ENCODE results near the gene MOG. TPM values are rescaled to one million over a fixed set of nuclear protein-coding genes. Genes with fewer than 3 reads are reported as not detected.

MOG gene
- not detected in 2 replicates for polyA plus RNA-seq (2014; cell fraction: cytosol; rRNA removed)
- polyA plus RNA-seq (2014; cell fraction: nucleus; rRNA removed) = not detected in 2 replicates

DNA sequence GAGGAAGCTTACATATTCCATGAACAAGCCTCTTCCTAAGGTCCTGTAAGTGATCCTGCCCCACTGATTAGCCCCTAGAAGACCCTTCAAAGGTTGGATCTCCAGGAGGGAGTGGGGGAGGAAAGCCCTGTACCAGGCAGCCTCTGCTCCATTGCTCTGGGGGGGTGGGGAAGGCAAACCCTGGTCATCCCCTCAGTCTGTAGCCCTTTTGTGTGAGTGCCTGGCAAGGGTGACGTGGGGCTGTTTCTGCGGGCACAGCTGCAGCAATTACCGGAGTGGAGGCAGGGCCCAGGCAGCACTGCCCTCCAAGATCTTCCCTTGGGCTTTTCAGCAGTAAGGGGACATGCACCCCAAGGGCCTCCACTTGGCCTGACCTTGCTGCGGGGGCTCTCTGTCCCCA lies at the start of gene MOG:
Gene MOG, plus strand, starts transcription at position 295 of the 400 bp plus-strand sequence. CDS start 118 bp downstream, outside the sequence.
- DNase-seq (ENCODE audit: low spot score) = no peak

DNA sequence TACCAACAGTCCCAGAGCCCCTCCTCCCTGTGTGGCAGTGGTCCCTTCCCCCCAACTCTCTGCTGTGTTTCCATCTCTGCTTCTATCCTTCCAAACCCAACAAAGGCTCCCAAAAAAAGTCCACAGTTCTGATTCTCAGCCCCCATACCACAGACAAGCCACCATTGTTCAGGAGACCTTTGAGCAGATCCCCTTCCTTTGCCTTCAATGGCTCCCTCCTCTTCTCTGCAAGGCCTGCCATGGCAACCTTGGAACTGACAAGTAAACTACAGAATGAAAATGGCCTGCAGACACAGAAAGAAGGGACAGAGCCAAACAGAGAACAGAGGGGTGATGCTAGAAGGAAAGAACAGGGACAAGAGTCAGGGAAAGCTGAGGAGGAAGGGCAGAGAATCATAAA lies 48.8 kb upstream of the MOG start:
- DNase-seq (ENCODE audit: low spot score) = no peak

DNA sequence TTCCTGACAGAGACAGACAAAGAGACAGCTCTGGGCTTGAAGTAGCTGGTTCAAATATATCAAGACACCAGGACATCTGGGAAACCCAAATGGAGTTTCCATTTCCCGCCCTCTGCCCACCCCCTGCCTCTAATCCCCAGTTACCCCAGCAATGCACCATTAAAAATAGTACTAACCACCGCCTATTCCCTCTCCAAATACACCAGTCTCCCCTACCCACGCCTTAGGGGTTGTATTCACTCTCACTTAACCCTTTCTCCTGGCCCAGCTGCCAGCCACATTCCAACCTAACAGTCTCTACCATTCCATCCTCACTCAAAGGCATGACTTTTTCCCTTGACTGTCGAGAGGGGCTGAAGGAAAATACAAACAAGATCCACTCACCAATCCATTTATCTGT lies 46.4 kb upstream of the MOG start:
- no peak for DNase-seq (ENCODE audit: low spot score)

DNA sequence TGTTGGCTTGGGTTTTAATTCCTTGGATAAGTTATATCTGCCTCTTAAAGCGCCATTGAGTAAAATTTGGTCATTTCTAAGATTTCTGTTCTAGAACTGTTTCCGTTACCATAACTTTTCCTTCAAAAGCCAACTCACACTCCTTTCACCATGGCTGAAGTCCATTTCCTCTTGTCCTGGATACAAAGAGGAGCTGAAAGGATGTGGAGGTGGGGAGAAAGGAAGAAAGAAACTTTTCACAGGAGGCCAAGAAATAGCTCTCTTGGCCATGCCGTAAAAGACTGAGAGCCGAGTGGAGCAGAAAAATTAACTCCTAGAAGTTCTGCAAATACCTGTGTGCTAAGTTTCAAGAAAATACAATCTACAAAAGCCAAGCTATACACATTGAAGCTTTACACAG lies 45.5 kb upstream of the MOG start:
- no peak for DNase-seq (ENCODE audit: low spot score)

DNA sequence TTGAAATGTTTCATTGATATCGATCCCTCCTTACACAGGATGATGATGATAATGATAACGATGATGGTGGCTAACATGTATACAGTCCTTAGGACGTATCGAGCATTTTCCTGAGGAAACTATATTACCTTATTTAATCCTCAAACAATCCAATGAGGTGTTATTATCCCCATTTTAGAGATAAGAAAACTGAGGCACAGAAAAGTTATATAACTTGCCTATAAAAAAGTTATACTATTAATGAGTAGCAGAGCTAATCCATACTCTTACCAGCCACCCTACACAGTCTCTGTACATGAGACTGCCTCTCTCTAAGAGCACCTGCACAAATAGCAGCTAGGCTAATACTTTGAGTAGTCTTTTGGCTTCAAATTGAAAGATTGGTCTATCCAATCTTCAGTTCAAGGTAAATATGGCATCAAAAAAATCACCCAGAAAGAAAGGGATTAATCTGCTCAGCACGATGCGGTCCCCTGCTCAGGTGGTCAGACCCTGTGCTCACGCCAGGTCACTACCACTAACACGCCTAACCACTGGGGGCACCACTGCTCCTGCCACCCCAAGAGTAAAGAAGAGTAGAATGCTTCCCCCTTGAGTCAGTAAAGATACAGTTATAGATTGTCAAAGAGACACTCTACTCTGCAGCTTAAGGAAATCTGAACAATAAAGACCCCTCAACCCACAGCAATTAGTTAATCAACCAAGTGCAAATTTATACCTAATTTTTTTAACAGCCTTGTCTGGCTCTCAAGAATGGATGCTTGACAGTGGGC lies 38.9 kb upstream of the MOG start:
- DNase-seq (ENCODE audit: low spot score) = no peak

DNA sequence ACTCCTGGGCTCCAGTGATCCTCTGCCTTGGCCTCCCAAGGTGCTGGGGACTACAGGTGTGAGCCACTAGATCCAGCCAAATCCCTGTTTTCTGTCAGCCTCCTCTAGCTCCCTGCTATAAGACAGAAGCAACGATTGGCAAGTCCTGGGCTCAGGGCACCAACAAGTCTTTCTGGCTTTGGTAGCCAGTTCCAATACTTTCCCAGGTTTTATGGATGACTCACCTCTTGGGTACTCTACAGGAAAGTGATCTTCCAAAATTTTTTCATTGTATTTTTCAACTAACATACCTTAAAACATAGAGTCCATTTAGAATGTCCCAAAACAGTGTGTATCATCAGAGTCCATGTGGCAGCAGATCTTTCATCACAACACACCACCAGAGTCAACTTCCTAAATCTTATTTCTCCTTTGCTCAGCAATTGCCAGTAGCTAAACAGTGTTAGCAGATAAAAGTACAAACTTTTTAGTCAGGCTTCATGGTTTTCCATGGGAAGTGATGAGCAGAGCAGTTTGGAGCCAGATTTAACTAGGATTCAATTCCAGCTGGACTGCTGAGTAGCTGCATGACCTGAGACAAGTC lies 37.2 kb upstream of the MOG start:
- DNase-seq (ENCODE audit: low spot score) = no peak

DNA sequence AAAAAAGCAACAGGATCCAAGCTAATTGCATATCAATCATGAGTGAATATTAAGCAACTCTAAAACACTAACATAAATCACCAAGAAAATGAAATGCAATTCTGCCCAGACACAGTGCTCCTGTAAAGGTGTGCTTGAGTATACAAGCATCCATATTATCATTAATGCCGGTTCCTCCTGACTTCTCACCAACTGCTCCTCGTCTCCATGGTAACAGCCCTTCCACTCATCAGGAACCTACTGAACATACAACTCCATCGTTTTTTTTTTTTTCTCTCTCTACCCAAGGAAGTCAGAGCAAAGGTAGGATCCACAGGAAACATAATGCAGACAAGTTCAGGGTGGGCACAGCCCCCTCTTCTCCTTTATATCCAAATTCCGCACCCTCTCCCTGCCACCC lies 36.3 kb upstream of the MOG start:
- DNase-seq (ENCODE audit: low spot score) = no peak

DNA sequence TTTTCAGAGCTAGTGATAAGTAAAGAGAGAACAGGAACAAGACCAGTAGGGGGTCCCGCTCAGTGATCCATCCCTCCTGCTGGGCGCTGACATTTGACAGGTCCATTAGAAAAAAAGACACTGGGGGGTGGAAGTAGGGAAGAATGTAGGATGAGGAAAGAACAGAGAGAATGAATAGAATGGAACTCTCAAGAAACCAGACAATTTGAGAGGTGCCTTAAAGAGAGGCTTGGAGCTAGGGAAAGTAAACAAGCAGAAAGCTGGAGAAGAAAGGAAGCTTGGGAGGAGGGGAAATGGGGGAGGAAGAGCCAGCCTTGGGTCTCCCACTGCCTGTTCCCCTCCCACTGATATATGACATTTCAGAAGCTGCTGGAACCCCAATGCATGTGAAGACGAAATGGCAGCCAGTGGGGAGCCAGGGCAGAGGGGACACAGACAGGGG lies 32.4 kb upstream of the MOG start:
- no peak for DNase-seq (ENCODE audit: low spot score)

DNA sequence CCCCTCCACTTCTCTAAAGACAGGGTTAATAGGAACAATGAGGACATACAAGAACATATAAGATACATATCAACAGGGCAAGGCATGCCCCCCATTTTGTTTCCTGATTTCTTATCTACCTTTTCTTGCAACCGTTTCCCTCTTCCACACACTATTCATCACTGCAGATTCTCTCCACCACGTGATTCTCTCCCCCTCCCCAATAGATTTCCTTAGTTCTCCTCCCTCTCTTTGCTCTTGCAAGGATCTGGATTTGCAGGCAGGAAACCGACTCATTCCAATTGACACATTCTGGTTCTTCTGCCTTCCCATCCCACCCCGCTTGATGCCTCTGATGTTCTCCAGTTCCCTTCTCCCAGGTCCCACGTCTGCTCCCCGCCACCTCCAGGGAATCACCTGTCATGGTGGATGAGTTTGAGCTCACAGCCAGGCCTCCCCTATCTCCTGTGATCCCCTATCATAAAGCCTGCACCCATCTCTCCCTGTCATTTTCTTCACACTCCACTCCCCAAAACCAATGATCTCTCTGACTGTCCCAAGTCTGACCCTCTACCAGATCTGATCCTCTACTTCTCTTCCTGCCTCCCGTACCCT lies 31.5 kb upstream of the MOG start:
- DNase-seq (ENCODE audit: low spot score) = no peak

DNA sequence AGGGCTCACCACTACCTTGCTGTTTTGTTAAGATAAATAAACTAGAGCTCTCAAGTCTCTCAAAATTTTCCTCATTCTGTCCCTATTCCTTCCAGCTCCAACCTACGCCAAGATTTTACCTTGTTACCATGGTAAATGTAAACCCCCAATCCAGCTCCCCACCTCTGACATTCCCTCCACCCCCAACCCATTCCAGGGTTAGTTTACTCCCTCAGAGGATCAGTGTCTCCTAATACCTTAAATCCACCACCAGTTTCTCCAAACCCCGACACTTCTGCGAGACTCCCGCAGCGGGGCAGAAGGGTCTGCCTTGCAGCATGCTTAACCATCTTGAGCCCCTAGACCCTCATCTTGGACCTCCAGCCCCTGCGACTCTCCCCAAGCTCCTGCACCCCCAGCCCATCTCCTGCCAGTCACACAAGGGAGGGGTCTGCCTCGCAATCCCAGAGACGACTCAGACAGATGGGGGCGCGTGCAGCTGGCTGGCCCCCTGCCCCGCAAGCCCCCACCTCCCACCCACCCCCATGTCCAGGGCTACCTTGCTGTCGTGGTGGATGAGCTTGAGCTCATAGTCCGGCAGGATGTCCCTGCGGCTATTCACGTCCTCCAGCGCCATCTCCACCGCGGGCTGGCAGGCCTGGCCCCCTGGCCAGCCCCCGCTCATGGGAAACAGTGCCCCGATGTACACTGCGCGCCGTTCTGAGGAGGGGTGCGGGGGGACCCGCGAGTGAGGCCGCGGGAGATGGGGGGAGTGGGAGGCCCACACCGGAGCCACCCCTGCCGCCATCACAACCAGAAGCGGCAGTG lies 29.7 kb upstream of the MOG start:
- no peak for DNase-seq (ENCODE audit: low spot score)

DNA sequence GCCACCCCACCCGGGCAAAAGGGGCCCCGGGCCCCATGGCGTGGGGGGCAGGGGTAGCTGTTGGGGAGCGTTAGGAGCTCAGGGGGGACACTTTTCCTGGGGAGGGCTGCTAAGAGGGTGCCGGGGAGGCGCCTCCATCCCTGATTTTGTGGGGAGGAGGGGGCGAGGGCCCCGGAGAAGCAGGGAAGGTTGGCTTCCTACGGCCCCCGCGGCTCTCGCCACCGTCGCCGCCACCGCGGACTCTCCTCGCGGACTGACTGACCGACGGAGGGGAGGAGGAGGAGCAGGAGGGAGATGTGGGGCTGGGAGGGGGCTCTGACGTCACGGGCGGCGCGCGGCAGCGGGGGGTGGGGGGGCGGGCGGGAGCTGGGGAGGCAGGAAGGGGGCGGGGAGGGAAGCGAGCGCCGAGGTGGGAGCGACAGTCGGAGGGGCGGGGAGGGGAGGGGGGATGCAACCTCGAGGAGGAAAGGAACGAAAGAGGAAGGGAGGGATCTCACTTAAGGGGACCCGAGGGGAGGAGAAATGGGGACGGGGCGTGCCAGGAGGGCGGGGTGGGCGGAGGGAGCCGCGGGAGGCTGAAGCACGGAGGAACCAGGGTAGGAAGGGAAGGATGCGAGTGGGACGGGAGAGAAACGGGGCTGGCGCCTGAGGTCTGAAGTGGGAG lies 29.0 kb upstream of the MOG start:
- peak; percentile 70 for DNase-seq (ENCODE audit: low spot score)

DNA sequence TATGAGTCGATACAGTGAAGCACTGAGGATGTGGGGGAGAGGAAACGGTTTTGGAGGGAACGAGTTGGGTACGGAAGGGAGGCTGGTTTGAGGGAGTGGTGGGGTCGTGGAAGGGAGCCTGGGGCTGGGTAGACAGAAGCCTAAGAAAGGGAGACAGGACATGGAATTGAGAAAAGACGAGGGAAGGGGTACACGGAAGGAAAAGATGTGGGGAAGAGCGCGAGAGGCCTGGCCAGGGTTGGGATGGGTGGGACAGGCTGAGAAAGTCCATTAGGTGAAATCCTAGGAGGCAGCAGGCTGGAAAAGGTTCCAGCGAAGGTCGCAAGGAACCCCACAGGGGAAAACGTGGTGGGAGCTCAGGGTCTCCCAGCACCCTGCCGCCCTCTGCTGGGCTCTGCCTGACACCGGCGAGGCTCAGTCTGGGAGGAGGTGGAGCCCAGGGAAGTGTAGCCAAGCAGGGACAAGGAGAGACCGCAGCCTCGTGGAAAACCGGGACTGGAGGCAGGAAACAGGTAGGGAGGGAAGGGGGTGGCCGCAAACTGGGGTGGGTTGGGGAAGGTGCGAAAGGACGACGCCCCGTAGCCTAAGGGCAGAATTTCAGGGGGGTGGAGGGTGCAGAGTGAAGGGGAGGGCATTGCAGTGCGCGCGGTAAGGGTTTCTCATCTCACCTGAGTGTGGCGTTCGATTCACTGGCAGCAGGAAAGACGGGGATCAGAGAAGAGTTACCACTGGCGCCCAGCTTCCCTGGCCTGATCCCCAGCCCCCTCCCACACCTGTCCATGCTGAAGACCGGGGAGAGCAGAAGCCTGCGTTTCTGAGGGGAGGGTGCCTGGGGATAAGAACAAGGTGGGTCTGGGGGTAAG lies 28.2 kb upstream of the MOG start:
- peak; percentile 82 for DNase-seq (ENCODE audit: low spot score)

DNA sequence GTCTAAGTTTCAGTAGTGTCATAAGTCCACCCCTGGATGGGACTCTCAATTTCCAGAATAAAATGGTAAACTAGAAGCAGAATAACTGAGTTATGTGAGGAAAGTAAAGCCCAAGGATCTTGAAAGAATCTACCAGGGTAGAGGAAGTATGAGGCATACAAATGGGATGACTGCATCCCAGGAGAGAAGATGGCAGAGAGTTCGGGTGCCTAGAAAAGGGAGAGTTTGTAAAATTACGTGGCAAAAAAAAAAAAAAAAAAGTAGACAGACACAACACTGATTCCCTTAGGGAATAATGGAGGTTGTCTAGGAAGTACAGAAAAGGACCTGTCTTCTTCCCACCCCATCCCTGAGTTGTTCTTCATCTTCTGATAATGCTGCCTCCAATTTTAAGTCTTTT lies 27.3 kb upstream of the MOG start:
- DNase-seq (ENCODE audit: low spot score) = no peak

DNA sequence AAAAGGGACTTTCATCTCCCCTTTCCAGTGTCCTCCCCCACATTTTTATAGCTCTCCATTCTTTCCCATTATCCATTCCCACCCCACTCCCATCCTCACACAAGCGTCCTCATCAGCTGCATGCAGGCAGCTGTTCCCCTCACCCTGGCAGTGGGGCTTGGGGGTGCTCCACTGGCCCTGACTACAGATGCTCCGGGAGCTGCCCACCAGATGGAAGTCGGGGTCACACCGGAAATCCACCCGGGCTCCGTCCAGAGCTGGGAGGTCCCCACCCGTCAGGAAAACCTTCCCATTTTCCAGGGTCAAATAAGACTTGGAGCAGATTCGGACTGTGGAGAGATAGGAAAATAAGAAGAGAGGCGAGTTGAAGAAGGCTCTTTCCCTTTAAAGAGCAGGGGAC lies 26.6 kb upstream of the MOG start:
- DNase-seq (ENCODE audit: low spot score) = no peak

DNA sequence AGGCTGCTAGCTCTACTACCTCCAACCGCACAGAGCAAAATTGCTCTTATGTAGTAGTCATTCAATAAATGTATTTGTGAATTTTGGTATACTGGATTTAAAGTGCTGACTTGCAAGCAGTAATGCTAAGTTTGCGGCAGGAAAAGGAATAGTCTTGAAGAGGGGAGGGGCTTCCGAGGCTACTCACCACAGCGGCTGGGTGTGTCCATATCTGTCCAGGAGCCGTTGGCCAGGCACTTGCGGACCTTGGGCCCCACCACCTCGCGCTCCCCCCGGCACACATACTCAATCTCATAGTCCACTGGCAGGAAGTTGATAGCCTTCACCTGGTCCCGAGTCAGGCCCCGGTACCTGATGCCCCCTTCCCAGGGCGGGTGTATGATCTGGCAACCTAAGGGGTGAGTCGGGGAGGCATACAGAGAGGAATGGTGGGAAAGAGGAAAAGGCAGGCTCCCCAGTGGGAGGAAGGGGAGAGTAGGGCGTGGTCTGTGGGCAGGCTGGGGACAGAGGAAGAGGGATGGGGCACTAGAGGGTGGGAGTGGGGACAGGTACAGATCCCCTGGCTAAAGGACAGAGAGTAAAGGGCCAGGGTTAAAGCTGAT lies 25.6 kb upstream of the MOG start:
- DNase-seq (ENCODE audit: low spot score) = no peak

DNA sequence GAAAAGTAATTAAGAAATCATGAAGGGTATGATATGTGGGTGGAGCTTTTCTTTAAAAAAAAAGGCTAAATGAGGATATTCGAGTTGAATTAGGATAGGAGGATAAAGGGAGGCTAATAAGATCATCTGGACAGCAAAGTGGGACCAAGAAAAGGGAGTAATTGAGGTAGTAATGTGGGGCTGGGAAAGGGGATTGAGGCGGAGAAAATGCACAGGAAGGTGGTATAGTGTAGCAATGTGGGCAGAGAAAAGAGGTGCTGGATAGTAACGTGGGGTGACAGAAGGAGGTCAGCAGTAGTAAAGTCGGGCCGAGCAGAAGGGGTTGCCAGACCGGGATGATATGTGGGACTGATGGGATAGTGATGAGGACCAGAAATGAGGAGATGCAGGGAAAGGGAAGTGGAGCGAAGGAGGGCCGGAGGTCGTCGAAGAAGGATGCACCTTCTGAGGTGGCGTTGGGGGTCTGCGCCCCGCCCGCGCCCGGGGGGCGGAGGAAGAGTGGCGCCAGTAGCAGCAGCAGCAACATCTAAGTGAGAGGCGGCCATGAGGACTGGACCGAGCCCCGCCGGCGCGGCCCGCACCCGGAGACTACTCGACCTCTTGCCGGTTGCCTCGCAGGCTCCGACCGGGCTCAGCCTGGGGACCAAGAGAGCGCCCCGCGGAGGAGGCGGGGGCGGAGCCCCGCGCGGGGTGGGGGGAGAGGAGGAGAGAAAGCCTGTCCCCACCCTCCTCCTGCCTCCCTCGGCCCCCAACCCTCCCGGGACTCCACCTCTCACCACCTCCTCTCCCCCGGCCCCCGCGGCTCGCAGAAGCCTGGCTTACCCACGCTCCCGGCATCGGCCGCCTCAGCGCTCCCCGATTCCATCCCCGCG lies 24.8 kb upstream of the MOG start:
- peak; percentile 70 for DNase-seq (ENCODE audit: low spot score)

DNA sequence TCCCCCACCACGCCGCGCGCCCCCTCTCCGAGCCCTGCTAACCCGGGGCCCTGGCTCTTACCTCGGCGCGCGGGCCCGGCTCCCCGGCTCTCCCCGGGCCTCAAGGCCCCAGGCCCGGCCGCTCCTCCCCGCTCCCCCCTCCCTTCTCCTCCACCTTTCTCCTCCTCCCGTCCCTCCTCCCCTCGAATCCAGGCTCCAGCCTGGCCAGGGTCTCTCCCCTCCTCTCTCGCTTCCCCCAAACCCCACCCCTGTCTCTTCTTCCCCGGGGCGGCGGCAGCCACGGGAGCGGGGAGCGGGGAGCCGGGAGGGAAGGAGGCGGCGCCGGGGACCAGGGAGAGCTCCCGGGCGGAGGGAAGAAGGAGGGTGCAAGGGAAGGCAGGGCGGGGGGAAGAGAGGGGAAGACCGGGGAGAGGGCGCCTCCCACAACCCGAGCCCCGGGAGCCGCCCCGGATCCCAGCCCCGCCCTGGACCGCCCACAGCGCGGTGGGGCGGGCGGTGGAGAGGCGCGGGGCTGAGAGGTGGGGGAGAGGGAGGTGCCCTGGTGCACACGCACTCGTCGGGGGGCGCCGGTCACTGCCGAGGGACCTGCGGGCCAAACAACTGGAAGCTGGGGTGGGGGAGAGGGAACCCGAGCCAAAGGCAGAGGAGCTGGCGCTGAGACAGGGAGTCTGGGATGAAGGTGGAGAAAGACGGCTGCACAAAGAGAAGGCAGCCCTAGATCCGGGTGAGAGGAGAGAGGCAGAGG lies 23.9 kb upstream of the MOG start, which contains the start of gene GABBR1:
Gene GABBR1, minus strand, starts transcription at position 395 of the 745 bp plus-strand sequence. CDS start 798 bp downstream, outside the sequence.
- DNase-seq (ENCODE audit: low spot score) = peak; percentile 90

DNA sequence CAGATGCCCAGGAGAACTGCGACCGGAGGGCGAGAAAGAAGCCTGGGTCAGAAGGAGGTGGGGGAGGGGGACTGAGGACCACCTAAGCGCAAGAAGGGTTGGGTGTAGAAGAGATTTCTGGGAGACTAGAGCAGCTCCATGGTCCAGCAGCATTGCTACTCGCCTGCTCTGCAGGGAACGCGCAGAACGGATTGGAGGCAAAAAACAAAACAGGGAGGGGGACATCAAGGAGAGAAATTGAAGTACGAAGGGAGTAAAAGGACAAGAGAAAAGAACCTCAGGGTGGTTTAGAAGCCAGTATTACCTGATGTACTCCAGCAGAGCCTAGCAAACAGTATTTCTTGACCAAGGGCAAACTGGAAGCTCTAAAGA lies 23.4 kb upstream of the MOG start:
- no peak for DNase-seq (ENCODE audit: low spot score)
